ENCODE data around the gene BCL6B.
A peak's percentile ranks its signal among the peaks of the same experiment; 100 is the strongest.
"Not testable (repeated sequence)": the region's sequence is repeated elsewhere in the genome, so short reads cannot be mapped to it uniquely, and the experiment has no call there.

The BCL6B gene

GRCh38 chr17:7022781-7023571 is at the start of gene BCL6B:
BCL6B (plus strand) TSS chr17:7023050; CDS start chr17:7023672, 622 bp downstream.
- no peaks in the 10 kb centered on the region for H3K79me2 ChIP-seq (ENCODE audit: control insufficient read depth, low read length)
- no peaks in the 10 kb centered on the region for H3K36me3 ChIP-seq (ENCODE audit: control insufficient read depth, low read length)
- peaks cover 2% of the 10 kb centered on the region; the same call in 1 of the 2 replicates for H3F3A ChIP-seq (ENCODE audit: control insufficient read depth, insufficient read depth)
- no peaks in the 10 kb centered on the region for H3K9me2 ChIP-seq (replicated peaks; ENCODE audit: control insufficient read depth, low read length)
- H3K4me3 ChIP-seq (ENCODE audit: low read length): peak within 1 kb of the TSS; percentile 49
- no peaks in the 10 kb centered on the region for H3K9me3 ChIP-seq (ENCODE audit: control insufficient read depth, insufficient read depth, low read length)
- H3K27ac ChIP-seq (ENCODE audit: low read depth, low read length): no peak within 1 kb of the TSS
- peak within 1 kb of the TSS; percentile 56 for H3K4me2 ChIP-seq (ENCODE audit: low read length)
- TF ChIP-seq EZH2phosphoT487 (IDR thresholded peaks at IDR 0.05; ENCODE audit: borderline replicate concordance, low read length) (no peak), CTCF (IDR thresholded peaks at IDR 0.05; ENCODE audit: low read depth, low read length, poor library complexity, severe bottlenecking) (no peak)
- no peaks in the 10 kb centered on the region for H4K20me1 ChIP-seq (ENCODE audit: control insufficient read depth, insufficient read depth, low read depth, low read length)
- H3K27me3 ChIP-seq (ENCODE audit: control insufficient read depth, low read length): peaks cover 10% of the 10 kb centered on the region
- peaks cover 25% of the 10 kb centered on the region for H3K4me1 ChIP-seq (ENCODE audit: control insufficient read depth, low read length)

GRCh38 chr17:6979440-6979839 is 43.4 kb upstream of the BCL6B start:
- not testable (repeated sequence) for H3F3A ChIP-seq (ENCODE audit: control insufficient read depth, insufficient read depth); H3K36me3 ChIP-seq (ENCODE audit: control insufficient read depth, low read length); H3K79me2 ChIP-seq (ENCODE audit: control insufficient read depth, low read length); H3K4me1 ChIP-seq (ENCODE audit: control insufficient read depth, low read length); H3K9me2 ChIP-seq (replicated peaks; ENCODE audit: control insufficient read depth, low read length); H3K27me3 ChIP-seq (ENCODE audit: control insufficient read depth, low read length); H3K4me3 ChIP-seq (ENCODE audit: low read length); H3K9me3 ChIP-seq (ENCODE audit: control insufficient read depth, insufficient read depth, low read length); H3K4me2 ChIP-seq (ENCODE audit: low read length); H4K20me1 ChIP-seq (ENCODE audit: control insufficient read depth, insufficient read depth, low read depth, low read length); H3K27ac ChIP-seq (ENCODE audit: low read depth, low read length)

- TF ChIP-seq CTCF (IDR thresholded peaks at IDR 0.05; ENCODE audit: low read depth, low read length, poor library complexity, severe bottlenecking) (no peak), EZH2phosphoT487 (IDR thresholded peaks at IDR 0.05; ENCODE audit: borderline replicate concordance, low read length) (no peak)
- H4K20me1 ChIP-seq (ENCODE audit: control insufficient read depth, insufficient read depth, low read depth, low read length): no peaks in the 10 kb centered on the region
- H3K9me3 ChIP-seq (ENCODE audit: control insufficient read depth, insufficient read depth, low read length): no peaks in the 10 kb centered on the region
- H3K9me2 ChIP-seq (replicated peaks; ENCODE audit: control insufficient read depth, low read length): no peaks in the 10 kb centered on the region
- no peak overlapping the region for H3K4me2 ChIP-seq (ENCODE audit: low read length)
- no peaks in the 10 kb centered on the region for H3F3A ChIP-seq (ENCODE audit: control insufficient read depth, insufficient read depth)
- no peaks in the 10 kb centered on the region for H3K79me2 ChIP-seq (ENCODE audit: control insufficient read depth, low read length)
- H3K4me1 ChIP-seq (ENCODE audit: control insufficient read depth, low read length): no peaks in the 10 kb centered on the region
- H3K4me3 ChIP-seq (ENCODE audit: low read length): no peak overlapping the region
- no peaks in the 10 kb centered on the region for H3K27me3 ChIP-seq (ENCODE audit: control insufficient read depth, low read length)
- no peak overlapping the region for H3K27ac ChIP-seq (ENCODE audit: low read depth, low read length)
- H3K36me3 ChIP-seq (ENCODE audit: control insufficient read depth, low read length): no peaks in the 10 kb centered on the region
Observed at GRCh38 chr17:6981426-6981825, 41.4 kb upstream of the BCL6B start.

GRCh38 chr17:6985266-6985665 is 37.6 kb upstream of the BCL6B start:
- Histone ChIP-seq H3F3A (ENCODE audit: control insufficient read depth, insufficient read depth) (no peaks in the 10 kb centered on the region), H3K79me2 (ENCODE audit: control insufficient read depth, low read length) (no peaks in the 10 kb centered on the region), H3K4me1 (ENCODE audit: control insufficient read depth, low read length) (no peaks in the 10 kb centered on the region), H4K20me1 (ENCODE audit: control insufficient read depth, insufficient read depth, low read depth, low read length) (no peaks in the 10 kb centered on the region), H3K36me3 (ENCODE audit: control insufficient read depth, low read length) (no peaks in the 10 kb centered on the region), H3K27ac (ENCODE audit: low read depth, low read length) (no peak overlapping the region), H3K9me2 (replicated peaks; ENCODE audit: control insufficient read depth, low read length) (no peaks in the 10 kb centered on the region), H3K9me3 (ENCODE audit: control insufficient read depth, insufficient read depth, low read length) (no peaks in the 10 kb centered on the region), H3K4me2 (ENCODE audit: low read length) (no peak overlapping the region), H3K4me3 (ENCODE audit: low read length) (no peak overlapping the region), H3K27me3 (ENCODE audit: control insufficient read depth, low read length) (no peaks in the 10 kb centered on the region)
- TF ChIP-seq EZH2phosphoT487 (IDR thresholded peaks at IDR 0.05; ENCODE audit: borderline replicate concordance, low read length): no peak
- no peak for TF ChIP-seq CTCF (IDR thresholded peaks at IDR 0.05; ENCODE audit: low read depth, low read length, poor library complexity, severe bottlenecking)

Data from DOHH2 (cell line).